Calu3 (cell line): ENCODE results near the gene PBX1. TPM values are rescaled to one million over a fixed set of nuclear protein-coding genes. Genes with fewer than 3 reads are reported as not detected.

ENCODE experiments used
- BruUV-seq: library from RNA; stranded (reverse); fragments of 400-500 nt; replicated peaks from 2 replicates; lab custom pipeline; 2021; lab: Mats Ljungman, UMichigan
- CTCF ChIA-PET: fragments of 300-600 bp; sonication (Branson Sonifier 250); formaldehyde crosslinking; loops from one replicate; lab custom pipeline; 2022; ENCODE audit warnings: antibody characterized with exemption; lab: Charles Lee
- DNase-seq: peaks from one replicate; pipeline ENCODE4 v3.0.0; 2022
- H3K27ac Mint-ChIP-seq: one replicate; pipeline ENCODE4 v1.8.0; 2022; ENCODE audit warnings: mixed read lengths; ENCODE audit not compliant: unreplicated experiment
- H3K27me3 Mint-ChIP-seq: one replicate; pipeline ENCODE4 v1.8.0; 2022; ENCODE audit warnings: mixed read lengths; ENCODE audit not compliant: unreplicated experiment
- H3K36me3 Mint-ChIP-seq: one replicate; pipeline ENCODE4 v1.8.0; 2022; ENCODE audit warnings: mild to moderate bottlenecking, moderate library complexity, mixed read lengths; ENCODE audit not compliant: insufficient read depth, unreplicated experiment
- H3K4me1 Mint-ChIP-seq: one replicate; pipeline ENCODE4 v1.8.0; 2022; ENCODE audit warnings: mild to moderate bottlenecking, low read depth, mixed read lengths; ENCODE audit not compliant: unreplicated experiment
- H3K4me3 Mint-ChIP-seq: one replicate; pipeline ENCODE4 v1.8.0; 2022; ENCODE audit warnings: mild to moderate bottlenecking, low read depth, moderate library complexity, mixed read lengths; ENCODE audit not compliant: unreplicated experiment
- H3K9me3 Mint-ChIP-seq: one replicate; pipeline ENCODE4 v1.8.0; 2022; ENCODE audit warnings: low read depth, mixed read lengths; ENCODE audit not compliant: unreplicated experiment
- intact Hi-C: fragments of 100-400 bp; cut with micrococcal nuclease; formaldehyde crosslinking; loops from one replicate; pipeline ENCODE4 v1.10.0; 2022; ENCODE audit not compliant: unreplicated experiment
- total RNA-seq: library from RNA; stranded (reverse); gene quantifications from 2 replicates; pipeline ENCODE4 v1.2.3, GENCODE V29; 2022
- TF ChIP-seq, protein P1 (sequence below): fragments of 200-600 bp; IDR thresholded peaks from one replicate; pipeline ENCODE4 v1.8.0; 2022; ENCODE audit warnings: antibody characterized with exemption; ENCODE audit not compliant: unreplicated experiment

Gene PBX1
- total RNA-seq, 1 experiment from 2014 or later = 22.5 TPM

DNA sequence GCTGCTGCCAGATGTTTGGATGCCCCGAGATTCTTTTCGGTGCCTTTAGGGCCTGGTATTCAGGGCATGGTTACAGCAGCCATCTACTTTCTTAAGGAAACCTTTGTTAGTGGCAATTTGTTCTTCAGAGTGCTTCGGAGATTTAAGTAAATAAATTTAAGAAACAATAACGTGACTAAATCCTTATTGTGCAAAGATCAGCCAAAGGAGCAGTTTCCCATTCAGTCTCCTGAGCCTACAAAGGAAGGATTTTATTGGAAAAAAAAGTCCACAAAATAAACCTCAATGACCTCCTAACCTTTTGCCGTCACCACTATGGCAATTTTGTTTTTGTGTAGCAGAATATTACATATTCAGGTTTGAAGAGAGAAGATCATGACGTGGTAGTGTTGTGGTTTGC, 231.1 kb downstream of the PBX1 start:
- no peaks in the 10 kb centered on the region for H3K27me3 Mint-ChIP-seq
- no peak overlapping the region for H3K27ac Mint-ChIP-seq
- no TSS peak for BruUV-seq
- no peak overlapping the region for H3K4me3 Mint-ChIP-seq
- peaks cover 17% of the 10 kb centered on the region for H3K4me1 Mint-ChIP-seq
- TF ChIP-seq, protein P1, sequence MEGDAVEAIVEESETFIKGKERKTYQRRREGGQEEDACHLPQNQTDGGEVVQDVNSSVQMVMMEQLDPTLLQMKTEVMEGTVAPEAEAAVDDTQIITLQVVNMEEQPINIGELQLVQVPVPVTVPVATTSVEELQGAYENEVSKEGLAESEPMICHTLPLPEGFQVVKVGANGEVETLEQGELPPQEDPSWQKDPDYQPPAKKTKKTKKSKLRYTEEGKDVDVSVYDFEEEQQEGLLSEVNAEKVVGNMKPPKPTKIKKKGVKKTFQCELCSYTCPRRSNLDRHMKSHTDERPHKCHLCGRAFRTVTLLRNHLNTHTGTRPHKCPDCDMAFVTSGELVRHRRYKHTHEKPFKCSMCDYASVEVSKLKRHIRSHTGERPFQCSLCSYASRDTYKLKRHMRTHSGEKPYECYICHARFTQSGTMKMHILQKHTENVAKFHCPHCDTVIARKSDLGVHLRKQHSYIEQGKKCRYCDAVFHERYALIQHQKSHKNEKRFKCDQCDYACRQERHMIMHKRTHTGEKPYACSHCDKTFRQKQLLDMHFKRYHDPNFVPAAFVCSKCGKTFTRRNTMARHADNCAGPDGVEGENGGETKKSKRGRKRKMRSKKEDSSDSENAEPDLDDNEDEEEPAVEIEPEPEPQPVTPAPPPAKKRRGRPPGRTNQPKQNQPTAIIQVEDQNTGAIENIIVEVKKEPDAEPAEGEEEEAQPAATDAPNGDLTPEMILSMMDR = no peak
- no peak for DNase-seq
- no peaks in the 10 kb centered on the region for H3K9me3 Mint-ChIP-seq
- no peaks in the 10 kb centered on the region for H3K36me3 Mint-ChIP-seq
- intact Hi-C loops = no loop called here
- CTCF ChIA-PET = no interaction called here

DNA sequence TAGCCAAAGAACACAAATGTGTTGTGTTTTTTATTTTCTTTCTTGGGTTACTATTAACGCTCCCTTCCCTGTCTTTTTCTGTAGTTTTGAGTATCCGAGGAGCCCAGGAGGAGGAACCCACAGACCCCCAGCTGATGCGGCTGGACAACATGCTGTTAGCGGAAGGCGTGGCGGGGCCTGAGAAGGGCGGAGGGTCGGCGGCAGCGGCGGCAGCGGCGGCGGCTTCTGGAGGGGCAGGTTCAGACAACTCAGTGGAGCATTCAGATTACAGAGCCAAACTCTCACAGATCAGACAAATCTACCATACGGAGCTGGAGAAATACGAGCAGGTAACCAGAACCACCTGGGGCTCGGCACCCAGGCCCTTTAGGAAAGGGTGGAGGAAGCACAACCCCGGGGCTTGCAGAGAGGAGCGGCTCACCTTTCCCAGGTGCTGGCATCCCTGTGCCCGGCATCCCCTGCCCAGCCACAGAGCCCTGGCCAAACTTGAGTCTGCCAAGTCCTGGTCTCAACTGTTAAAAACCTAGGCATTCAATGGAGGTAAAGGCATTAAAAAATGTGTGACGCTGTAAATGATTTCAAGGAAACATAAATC, 233.5 kb downstream of the PBX1 start:
- no peak overlapping the region for H3K27ac Mint-ChIP-seq
- CTCF ChIA-PET = no interaction called here
- TF ChIP-seq, protein P1 = no peak
- peaks cover 3% of the 10 kb centered on the region for H3K4me1 Mint-ChIP-seq
- intact Hi-C loops = no loop called here
- DNase-seq = no peak
- H3K9me3 Mint-ChIP-seq = no peaks in the 10 kb centered on the region
- no peaks in the 10 kb centered on the region for H3K36me3 Mint-ChIP-seq
- BruUV-seq = no TSS peak
- no peak overlapping the region for H3K4me3 Mint-ChIP-seq
- H3K27me3 Mint-ChIP-seq = no peaks in the 10 kb centered on the region

DNA sequence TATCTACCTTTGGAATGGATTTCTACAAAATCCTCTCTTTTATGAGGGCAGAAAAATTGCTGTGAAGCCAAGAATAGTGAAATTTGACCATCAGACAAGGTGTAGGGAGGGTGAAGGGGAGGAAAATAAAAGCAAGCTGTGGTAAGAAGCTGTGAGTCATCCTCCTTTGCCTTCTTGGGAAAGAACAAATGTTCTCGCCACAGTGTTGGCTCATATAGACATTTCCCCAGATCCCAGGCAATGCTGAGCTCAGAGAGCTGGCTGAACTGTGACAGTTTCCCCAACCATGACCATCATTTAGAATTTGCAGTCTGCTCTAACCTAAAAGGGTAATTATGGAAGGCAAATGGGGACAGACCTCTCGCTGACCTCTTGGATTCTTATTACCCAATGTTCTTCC, 235.4 kb downstream of the PBX1 start:
- Mint-ChIP-seq H3K4me1 (no peaks in the 10 kb centered on the region), H3K27ac (no peak overlapping the region), H3K9me3 (no peaks in the 10 kb centered on the region), H3K36me3 (no peaks in the 10 kb centered on the region), H3K4me3 (no peak overlapping the region), H3K27me3 (no peaks in the 10 kb centered on the region)
- intact Hi-C loops = no loop called here
- no TSS peak for BruUV-seq
- peak; percentile 23 for DNase-seq
- TF ChIP-seq, protein P1 = no peak
- CTCF ChIA-PET = interaction anchor here (0.6 kb wide), 1 partner anchor 797 kb away, joined by 3 read pairs; no protein-coding TSS in a partner anchor

GRCh38 chr1:164796916-164797315, 237.9 kb downstream of the PBX1 start:
- CTCF ChIA-PET = interaction anchor here (1.1 kb wide), 1 partner anchor 9 kb away, joined by 3 read pairs; no protein-coding TSS in a partner anchor
- Mint-ChIP-seq H3K27ac (no peak overlapping the region), H3K27me3 (no peaks in the 10 kb centered on the region), H3K4me3 (no peak overlapping the region), H3K36me3 (no peaks in the 10 kb centered on the region), H3K9me3 (no peaks in the 10 kb centered on the region), H3K4me1 (no peaks in the 10 kb centered on the region)
- no TSS peak for BruUV-seq
- intact Hi-C loops = no loop called here
- DNase-seq = no peak
- TF ChIP-seq, protein P1 = no peak
